ENCODE results near the gene MBNL2.

MBNL2 gene

DNA sequence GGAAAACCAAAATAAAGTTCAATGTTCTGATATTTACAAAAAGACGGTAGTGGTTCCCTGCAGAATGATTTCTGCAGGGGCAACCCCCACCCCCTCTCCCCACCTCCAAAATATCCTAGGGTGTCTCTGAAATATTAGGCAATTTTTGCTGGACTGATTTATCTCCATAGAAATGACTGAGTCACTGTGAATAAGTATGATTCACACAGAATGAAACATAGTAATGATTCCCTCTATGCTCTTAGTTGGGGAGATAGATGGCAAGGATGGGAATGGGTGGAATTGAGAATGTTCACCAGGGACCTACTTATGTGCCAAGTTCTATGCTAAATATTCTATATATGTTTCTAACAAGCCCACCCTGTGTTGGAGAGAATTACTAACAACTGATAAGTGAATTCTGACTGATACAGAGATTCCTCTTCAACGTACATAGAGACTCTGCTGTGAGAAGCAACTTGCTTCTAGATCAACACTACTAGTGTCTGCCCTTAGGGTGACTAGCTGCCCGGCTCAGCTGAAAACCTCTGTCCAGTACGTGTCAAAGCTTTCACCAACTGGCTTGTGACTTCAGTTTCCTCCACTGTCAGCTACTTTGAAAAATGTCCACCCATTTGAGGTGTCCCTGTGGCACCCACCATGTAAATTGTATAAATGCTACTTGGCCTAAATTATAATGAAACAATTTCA is 173.5 kb downstream of the MBNL2 start:
- H3F3A ChIP-seq (ENCODE audit: insufficient read depth, low read length): no peaks in the 10 kb centered on the region
- H3K4me1 ChIP-seq (ENCODE audit: low read length): no peaks in the 10 kb centered on the region
- H3K9me3 ChIP-seq (replicated peaks; ENCODE audit: insufficient read depth, low read length): no peaks in the 10 kb centered on the region
- no peaks in the 10 kb centered on the region for H3K36me3 ChIP-seq (replicated peaks; ENCODE audit: insufficient read depth, low read length)
- no peak for DNase-seq
- H3K4me3 ChIP-seq (ENCODE audit: low read length): no peak overlapping the region
- no peak overlapping the region for H3K27ac ChIP-seq (ENCODE audit: low read length)
- H3K9me2 ChIP-seq (replicated peaks; ENCODE audit: insufficient read depth, low read length): no peaks in the 10 kb centered on the region
- H2AFZ ChIP-seq (ENCODE audit: low read length): no peak overlapping the region
- H3K9ac ChIP-seq (ENCODE audit: low read length): no peak overlapping the region
- TF ChIP-seq EZH2phosphoT487 (IDR thresholded peaks at IDR 0.05; ENCODE audit: low read length) (no peak), EZH2 (optimal IDR thresholded peaks at IDR 0.05; ENCODE audit: low read depth, low read length) (no peak)
- TF ChIP-seq, protein P1, sequence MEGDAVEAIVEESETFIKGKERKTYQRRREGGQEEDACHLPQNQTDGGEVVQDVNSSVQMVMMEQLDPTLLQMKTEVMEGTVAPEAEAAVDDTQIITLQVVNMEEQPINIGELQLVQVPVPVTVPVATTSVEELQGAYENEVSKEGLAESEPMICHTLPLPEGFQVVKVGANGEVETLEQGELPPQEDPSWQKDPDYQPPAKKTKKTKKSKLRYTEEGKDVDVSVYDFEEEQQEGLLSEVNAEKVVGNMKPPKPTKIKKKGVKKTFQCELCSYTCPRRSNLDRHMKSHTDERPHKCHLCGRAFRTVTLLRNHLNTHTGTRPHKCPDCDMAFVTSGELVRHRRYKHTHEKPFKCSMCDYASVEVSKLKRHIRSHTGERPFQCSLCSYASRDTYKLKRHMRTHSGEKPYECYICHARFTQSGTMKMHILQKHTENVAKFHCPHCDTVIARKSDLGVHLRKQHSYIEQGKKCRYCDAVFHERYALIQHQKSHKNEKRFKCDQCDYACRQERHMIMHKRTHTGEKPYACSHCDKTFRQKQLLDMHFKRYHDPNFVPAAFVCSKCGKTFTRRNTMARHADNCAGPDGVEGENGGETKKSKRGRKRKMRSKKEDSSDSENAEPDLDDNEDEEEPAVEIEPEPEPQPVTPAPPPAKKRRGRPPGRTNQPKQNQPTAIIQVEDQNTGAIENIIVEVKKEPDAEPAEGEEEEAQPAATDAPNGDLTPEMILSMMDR (IDR thresholded peaks at IDR 0.05; ENCODE audit: low read length): no peak
- no peak overlapping the region for H3K4me2 ChIP-seq (ENCODE audit: low read depth, low read length)
- no peaks in the 10 kb centered on the region for H3K27me3 ChIP-seq (replicated peaks; ENCODE audit: insufficient read depth, low read length)
- no peaks in the 10 kb centered on the region for H3K79me2 ChIP-seq (ENCODE audit: low read length)
- H4K20me1 ChIP-seq (ENCODE audit: insufficient read depth, low read length): no peaks in the 10 kb centered on the region

DNA sequence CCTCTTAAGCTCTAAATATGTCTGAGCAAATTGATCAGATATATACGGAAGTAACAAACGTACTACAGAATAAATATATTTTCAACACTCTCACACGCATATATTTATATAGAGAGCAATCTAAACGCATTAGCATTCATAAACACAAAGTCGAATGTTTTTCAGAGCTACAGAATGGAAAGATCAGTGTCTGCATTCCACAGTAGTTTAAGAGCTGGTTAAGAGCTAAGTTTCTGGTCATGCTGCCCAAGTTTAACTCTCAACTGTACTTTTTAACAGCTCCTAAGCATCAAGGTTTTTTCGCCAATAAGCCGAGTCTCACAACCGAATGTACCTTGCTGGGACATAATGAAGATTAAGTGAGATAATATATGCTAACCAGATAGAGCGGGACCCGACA is 175.1 kb downstream of the MBNL2 start:
- Histone ChIP-seq H3K36me3 (replicated peaks; ENCODE audit: insufficient read depth, low read length) (no peaks in the 10 kb centered on the region), H3K4me3 (ENCODE audit: low read length) (no peak overlapping the region), H3F3A (ENCODE audit: insufficient read depth, low read length) (no peaks in the 10 kb centered on the region), H3K27ac (ENCODE audit: low read length) (no peak overlapping the region), H3K9me3 (replicated peaks; ENCODE audit: insufficient read depth, low read length) (no peaks in the 10 kb centered on the region), H2AFZ (ENCODE audit: low read length) (no peak overlapping the region), H3K27me3 (replicated peaks; ENCODE audit: insufficient read depth, low read length) (no peaks in the 10 kb centered on the region), H3K9ac (ENCODE audit: low read length) (no peak overlapping the region), H3K4me2 (ENCODE audit: low read depth, low read length) (no peak overlapping the region), H3K9me2 (replicated peaks; ENCODE audit: insufficient read depth, low read length) (no peaks in the 10 kb centered on the region), H4K20me1 (ENCODE audit: insufficient read depth, low read length) (no peaks in the 10 kb centered on the region), H3K79me2 (ENCODE audit: low read length) (no peaks in the 10 kb centered on the region), H3K4me1 (ENCODE audit: low read length) (no peaks in the 10 kb centered on the region)
- TF ChIP-seq EZH2 (optimal IDR thresholded peaks at IDR 0.05; ENCODE audit: low read depth, low read length) (no peak), EZH2phosphoT487 (IDR thresholded peaks at IDR 0.05; ENCODE audit: low read length) (no peak)
- TF ChIP-seq, protein P1 (IDR thresholded peaks at IDR 0.05; ENCODE audit: low read length): no peak
- no peak for DNase-seq

DNA sequence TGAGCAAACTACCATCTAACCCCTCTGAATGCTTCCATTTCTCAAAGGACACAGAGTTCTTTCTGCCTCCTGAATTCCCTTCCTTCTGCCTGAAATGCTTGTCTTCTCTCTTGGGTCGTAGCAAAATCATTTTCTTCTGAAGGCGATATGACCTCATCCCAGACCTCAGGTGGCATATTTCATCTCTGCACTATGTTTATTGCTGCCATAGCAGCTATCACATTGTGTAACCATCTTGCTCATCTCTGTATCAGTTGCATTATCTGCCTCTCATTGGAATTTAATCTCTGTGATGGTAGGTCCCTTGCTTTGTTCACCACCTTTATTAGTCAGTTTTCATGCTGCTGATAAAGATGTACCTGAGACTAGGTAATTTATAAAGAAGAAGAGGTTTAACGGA is 179.3 kb downstream of the MBNL2 start:
- no peak for TF ChIP-seq EZH2 (optimal IDR thresholded peaks at IDR 0.05; ENCODE audit: low read depth, low read length)
- TF ChIP-seq, protein P1 (IDR thresholded peaks at IDR 0.05; ENCODE audit: low read length): no peak
- no peak for TF ChIP-seq EZH2phosphoT487 (IDR thresholded peaks at IDR 0.05; ENCODE audit: low read length)
- no peak overlapping the region for H3K9ac ChIP-seq (ENCODE audit: low read length)
- no peaks in the 10 kb centered on the region for H3K27me3 ChIP-seq (replicated peaks; ENCODE audit: insufficient read depth, low read length)
- H3K79me2 ChIP-seq (ENCODE audit: low read length): no peaks in the 10 kb centered on the region
- H3K4me2 ChIP-seq (ENCODE audit: low read depth, low read length): no peak overlapping the region
- DNase-seq: no peak
- H3F3A ChIP-seq (ENCODE audit: insufficient read depth, low read length): no peaks in the 10 kb centered on the region
- H2AFZ ChIP-seq (ENCODE audit: low read length): no peak overlapping the region
- no peaks in the 10 kb centered on the region for H4K20me1 ChIP-seq (ENCODE audit: insufficient read depth, low read length)
- no peaks in the 10 kb centered on the region for H3K9me2 ChIP-seq (replicated peaks; ENCODE audit: insufficient read depth, low read length)
- no peaks in the 10 kb centered on the region for H3K9me3 ChIP-seq (replicated peaks; ENCODE audit: insufficient read depth, low read length)
- no peaks in the 10 kb centered on the region for H3K4me1 ChIP-seq (ENCODE audit: low read length)
- no peaks in the 10 kb centered on the region for H3K36me3 ChIP-seq (replicated peaks; ENCODE audit: insufficient read depth, low read length)
- H3K4me3 ChIP-seq (ENCODE audit: low read length): no peak overlapping the region
- no peak overlapping the region for H3K27ac ChIP-seq (ENCODE audit: low read length)

All from MM.1S (cell line).